Measurements from ENCODE around the gene CTNND2.
"Not testable (repeated sequence)": the region's sequence is repeated elsewhere in the genome, so short reads cannot be mapped to it uniquely, and the experiment has no call there.

CTNND2 gene

DNA sequence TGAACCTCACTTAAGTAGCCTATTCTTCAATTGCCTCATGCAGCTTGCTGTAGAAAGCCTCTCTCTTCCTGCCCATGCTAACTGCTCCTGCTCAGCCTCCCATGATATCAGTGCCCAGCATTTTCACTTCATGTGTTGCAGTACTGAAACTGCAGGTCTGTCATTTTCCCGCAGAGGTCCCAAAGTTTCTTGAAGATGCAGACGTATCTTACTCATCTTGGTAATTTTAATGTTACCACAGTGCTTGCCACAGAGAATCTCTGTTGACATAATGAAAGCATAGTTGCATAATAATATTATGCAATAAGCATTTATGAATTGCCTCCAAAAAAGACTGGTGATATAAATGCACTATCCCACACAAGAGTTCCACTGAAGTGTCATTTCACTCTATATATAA lies 582.1 kb downstream of the CTNND2 start:
- DNase-seq (ENCODE audit: low read depth in 3 of 3): no peak

DNA sequence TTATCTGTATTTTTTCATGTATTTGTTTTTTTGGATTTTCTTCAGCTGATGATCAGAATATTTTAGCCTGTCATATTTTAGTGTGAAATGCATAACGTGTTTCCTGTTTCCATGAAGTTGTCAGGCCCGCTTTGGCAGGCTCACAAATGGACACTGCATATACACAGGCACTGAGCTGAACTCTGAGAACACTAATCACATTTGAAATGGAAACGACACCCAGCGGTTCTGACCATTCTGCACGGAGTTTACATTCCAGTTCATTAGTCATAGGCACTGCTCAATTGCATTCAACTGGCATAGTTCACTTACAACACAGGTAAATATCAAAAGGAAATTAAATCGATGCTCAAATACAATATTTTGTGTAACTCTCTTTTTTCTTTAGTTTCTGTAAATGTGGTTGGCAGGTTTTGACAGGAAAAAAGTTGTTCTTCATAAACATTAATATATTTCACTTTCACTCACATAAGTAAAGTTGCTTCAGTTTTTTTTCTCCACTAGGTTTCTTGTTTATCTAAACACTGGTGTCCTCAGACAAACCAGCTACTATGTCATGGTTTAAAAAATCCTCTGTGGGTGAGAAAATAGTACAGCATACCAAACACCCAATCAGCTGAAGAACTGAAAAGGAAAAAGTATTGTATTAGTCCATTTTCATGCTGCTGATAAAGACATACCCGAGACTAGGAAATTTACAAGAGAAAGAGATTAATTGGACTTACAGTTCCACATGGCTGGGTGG lies 584.2 kb downstream of the CTNND2 start:
- DNase-seq (ENCODE audit: low read depth in 3 of 3): no peak

DNA sequence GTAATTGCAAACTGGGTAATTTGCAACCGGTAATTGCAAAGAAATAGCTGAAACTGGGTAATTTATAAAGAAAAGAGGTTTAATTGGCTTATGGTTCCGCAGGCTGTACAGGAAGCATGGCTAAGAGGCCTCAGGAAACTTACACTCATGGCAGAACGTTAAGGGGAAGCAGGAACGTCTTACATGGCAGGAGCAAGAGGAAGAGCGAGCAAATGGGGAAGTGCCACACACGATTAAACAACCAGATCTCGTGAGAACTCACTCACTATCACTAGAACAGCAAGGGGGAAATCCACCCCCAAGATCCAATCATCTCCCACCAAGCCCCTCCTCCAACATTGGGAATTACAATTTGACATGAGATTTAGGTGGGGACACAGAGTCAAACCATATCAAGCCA lies 590.6 kb downstream of the CTNND2 start:
- DNase-seq (ENCODE audit: low read depth in 3 of 3): not testable (repeated sequence)

GRCh38 chr5:11311731-11312130 lies 592.5 kb downstream of the CTNND2 start:
- DNase-seq (ENCODE audit: low read depth in 3 of 3): no peak

GRCh38 chr5:11311272-11311671 lies 593.0 kb downstream of the CTNND2 start:
- DNase-seq (ENCODE audit: low read depth in 3 of 3): no peak

DNA sequence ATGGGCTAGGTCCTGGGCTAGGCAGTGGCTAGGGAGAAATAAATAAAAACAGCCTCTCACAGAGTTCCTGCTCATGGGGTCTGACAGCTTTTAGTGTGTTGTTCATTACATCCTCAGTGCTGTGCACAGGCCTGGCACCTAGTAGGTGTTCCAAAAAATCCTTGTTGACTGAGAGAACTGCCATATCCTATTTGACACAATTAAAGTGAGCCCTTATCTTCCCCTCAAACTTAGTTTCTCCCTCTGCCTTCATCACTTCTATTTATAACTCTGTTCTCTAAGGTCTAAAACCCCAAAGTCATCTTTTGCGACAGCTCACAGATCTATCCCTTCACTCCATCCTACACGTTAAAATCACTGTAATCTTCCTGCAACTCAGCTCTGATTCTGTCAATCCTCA lies 594.1 kb downstream of the CTNND2 start:
- DNase-seq (ENCODE audit: low read depth in 3 of 3): no peak

GRCh38 chr5:11306365-11306764 lies 597.9 kb downstream of the CTNND2 start:
- no peak for DNase-seq (ENCODE audit: low read depth in 3 of 3)

- no peak for DNase-seq (ENCODE audit: low read depth in 3 of 3)
Observed at GRCh38 chr5:11305245-11305644, 599.0 kb downstream of the CTNND2 start.

DNA sequence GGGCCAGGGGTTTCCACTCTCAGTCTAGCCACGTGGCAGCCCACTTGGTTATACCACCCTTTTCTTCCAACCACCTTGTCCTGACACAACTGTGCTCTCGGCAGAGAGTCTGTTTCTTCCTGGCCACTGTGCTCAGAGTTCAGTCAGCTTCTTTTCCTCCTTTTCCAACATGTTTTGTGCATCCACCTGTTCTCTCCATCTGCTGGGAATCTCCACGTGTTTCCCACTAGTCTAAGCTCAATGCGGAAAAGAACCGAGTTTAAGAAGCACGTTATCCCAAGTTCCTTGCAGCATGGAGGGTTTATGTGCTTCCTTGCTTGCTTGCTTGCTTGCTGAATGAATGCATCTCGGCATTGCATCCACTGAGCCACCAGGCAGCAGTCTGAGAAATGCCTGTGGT lies 599.6 kb downstream of the CTNND2 start:
- DNase-seq (ENCODE audit: low read depth in 3 of 3): no peak

GRCh38 chr5:11302663-11303062 lies 601.6 kb downstream of the CTNND2 start:
- DNase-seq (ENCODE audit: low read depth in 3 of 3): no peak

GRCh38 chr5:11301171-11301570 lies 603.1 kb downstream of the CTNND2 start:
- no peak for DNase-seq (ENCODE audit: low read depth in 3 of 3)

DNA sequence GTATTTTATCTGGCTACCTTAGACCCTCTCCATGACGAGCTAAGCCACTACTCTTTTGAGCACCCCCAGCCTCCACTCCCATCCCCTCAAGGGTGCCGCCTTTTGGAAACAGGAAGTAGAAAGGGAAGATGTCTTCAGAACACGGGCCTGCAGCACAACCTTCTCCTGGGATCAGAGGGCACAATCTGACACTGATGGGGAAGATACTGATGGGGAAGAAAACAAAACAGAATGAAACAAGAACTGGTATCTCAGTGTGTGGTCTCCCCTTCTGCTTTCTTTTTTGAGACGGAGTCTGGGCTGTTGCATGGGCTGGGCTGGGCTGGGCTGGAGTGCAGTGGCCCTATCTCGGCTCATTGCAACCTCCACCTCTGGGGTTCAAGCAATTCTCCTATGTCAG lies 603.5 kb downstream of the CTNND2 start:
- DNase-seq (ENCODE audit: low read depth in 3 of 3): no peak

GRCh38 chr5:11298877-11299276 lies 605.4 kb downstream of the CTNND2 start:
- no peak for DNase-seq (ENCODE audit: low read depth in 3 of 3)

DNA sequence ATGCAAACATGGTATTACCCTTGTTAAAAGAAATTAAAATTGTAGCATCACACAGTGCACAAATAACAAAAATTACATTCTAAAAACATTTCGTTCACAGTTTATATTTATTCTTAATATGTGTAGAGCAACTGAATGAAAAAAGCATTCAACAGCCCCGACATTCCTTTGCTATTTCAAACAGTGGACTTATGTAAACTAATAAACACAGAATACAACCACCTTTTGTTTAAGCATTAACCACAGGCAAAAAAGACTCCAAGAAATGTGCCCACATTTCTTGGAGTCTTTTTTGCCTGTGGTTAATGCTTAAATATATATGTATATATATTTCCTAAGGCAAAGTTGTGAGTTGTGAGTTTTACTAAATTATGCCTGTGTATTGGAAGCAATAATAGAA lies 610.7 kb downstream of the CTNND2 start:
- no peak for DNase-seq (ENCODE audit: low read depth in 3 of 3)

DNA sequence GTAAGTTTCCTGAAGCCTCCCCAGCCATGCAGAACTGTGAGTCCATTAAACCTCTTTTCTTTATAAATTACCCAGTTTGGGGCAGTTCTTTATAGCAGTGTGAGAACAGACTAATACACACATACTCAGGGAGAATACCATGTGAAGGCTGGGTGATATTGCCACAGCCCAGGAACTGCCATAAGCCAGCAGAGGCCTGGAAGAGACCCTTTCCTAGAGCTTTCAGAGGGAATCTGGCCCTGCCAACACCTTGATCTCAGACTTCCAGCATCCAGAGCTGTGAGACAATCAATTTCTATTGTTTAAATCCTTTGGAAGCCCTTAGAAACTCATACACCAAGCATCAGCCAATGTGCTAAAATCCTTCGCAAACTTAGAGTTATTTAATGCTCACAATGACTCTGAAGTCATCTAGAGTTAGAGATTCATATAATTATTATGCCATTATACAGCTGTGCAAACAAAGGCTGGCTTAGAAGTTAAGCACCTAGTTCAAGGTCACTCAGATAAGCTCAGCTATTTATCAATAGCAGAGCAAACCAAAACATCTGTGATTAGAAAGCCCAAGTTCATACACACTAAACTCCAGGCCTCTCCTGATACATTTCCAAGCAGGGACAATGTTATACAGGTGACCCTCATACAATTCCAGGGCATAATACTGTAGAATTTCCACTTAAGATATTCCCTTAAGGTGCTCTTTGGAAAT lies 611.4 kb downstream of the CTNND2 start:
- DNase-seq (ENCODE audit: low read depth in 3 of 3): no peak

DNA sequence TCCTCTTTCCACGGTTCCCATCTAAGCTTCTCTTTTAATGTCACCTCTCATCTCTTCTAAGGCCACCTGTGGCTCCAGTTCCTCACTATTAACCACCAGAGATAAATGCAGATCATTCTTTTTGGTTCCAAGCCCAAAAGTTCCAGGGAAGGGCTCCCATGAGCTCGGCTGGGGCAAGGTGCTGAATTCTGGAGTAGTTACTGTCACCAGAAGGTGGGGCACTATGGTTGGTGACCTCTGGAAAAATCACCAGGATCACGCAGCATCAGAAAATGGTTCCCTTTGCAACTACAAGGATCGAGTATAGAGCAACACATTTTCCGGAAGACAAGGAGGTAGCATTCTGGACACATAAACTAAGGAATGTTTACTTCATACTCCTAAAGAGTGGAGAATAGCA lies 614.5 kb downstream of the CTNND2 start:
- DNase-seq (ENCODE audit: low read depth in 3 of 3): no peak

GRCh38 chr5:11289208-11289607 lies 615.0 kb downstream of the CTNND2 start:
- DNase-seq (ENCODE audit: low read depth in 3 of 3): no peak

DNA sequence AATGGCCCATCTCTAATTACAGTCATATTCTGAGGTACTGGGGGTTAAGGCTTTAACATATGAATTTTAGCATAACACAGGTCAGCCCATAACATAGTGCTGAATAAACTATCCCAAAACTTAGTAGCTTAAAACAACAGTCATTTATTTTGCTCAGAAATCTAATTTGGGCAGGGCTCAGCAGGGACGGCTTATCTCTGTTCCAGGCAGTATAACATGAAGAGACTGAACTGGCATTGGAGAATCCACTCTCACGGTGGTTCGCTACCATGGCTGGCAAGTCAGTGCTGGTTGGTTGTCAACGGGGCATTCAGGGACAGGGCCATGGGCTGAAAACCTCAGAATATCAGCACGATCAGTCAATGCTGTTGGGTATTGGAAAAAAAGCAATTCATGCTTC lies 622.4 kb downstream of the CTNND2 start:
- DNase-seq (ENCODE audit: low read depth in 3 of 3): no peak

DNA sequence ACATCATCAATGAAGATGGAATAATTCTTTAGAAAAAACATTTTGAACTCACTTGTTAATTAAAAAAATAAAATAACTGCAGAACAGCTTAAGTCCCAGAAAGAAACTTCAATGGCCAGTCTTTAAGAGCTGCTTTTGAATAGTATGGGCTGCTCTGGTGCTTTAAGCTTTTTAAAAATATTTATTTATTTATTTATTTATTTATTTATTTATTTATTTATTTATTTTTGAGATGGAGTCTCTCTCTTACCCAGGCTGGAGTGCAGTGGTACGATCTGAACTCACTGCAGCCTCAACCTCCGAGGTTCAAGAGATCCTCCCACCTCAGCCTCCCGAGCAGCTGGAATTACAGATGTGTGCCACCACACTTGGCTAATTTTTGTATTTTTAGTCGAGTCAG lies 626.9 kb downstream of the CTNND2 start:
- DNase-seq (ENCODE audit: low read depth in 3 of 3): no peak

GRCh38 chr5:11273180-11273903 lies 630.9 kb downstream of the CTNND2 start:
- no peak for DNase-seq (ENCODE audit: low read depth in 3 of 3)

GRCh38 chr5:11269515-11269914 lies 634.7 kb downstream of the CTNND2 start:
- no peak for DNase-seq (ENCODE audit: low read depth in 3 of 3)

GRCh38 chr5:11268891-11269290 lies 635.4 kb downstream of the CTNND2 start:
- DNase-seq (ENCODE audit: low read depth in 3 of 3): no peak

DNA sequence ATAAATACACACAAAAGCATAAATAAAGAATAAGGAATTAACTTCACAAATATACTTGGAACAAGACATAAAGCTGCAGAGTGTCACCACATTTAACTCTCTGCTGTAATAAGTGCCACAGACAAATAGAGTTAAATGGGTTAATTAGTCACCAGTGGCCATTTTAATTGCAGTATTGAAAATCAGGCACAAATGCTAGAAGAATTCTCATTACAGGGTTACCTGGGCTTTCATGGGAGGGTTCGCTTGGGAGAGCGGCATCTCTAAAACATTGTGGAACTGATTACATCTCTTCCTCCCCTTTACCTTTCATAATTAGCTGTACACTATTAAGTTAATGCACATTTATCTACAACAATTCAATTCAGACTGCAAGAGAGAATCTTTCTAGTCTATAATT lies 637.9 kb downstream of the CTNND2 start:
- no peak for DNase-seq (ENCODE audit: low read depth in 3 of 3)
